H9 (cell line): Measurements from ENCODE around the gene ISOC1. TPM values are rescaled to one million over a fixed set of nuclear protein-coding genes. Genes with fewer than 3 reads are reported as not detected.

Experiments
- DNase-seq: peaks from one replicate; pipeline ENCODE4 v3.0.0-alpha.2; 2017
- H2AFZ ChIP-seq: one replicate; pipeline ENCODE4 v1.6.1; 2013; ENCODE audit warnings: mild to moderate bottlenecking, low read length, control low read depth, moderate library complexity
- H2AK5ac ChIP-seq: 2 replicates; pipeline ENCODE4 v1.6.1; 2013; ENCODE audit warnings: low read length, control low read depth, mixed read lengths; ENCODE audit not compliant: insufficient read length
- H2BK120ac ChIP-seq: one replicate; pipeline ENCODE4 v1.6.1; 2013; ENCODE audit warnings: low read depth, mild to moderate bottlenecking, low read length, control low read depth, inconsistent platforms; ENCODE audit not compliant: poor library complexity, severe bottlenecking
- H2BK12ac ChIP-seq: 2 replicates; pipeline ENCODE4 v1.6.1; 2013; ENCODE audit warnings: low read length, control low read depth, mixed read lengths, low read depth; ENCODE audit not compliant: insufficient read length
- H2BK15ac ChIP-seq: 2 replicates; pipeline ENCODE4 v1.6.1; 2013; ENCODE audit warnings: low read depth, low read length, control low read depth
- H2BK20ac ChIP-seq: one replicate; pipeline ENCODE4 v1.6.1; 2013; ENCODE audit warnings: low read depth, mild to moderate bottlenecking, low read length, control low read depth, inconsistent platforms; ENCODE audit not compliant: poor library complexity, severe bottlenecking
- H2BK5ac ChIP-seq: 2 replicates; pipeline ENCODE4 v1.6.1; 2013; ENCODE audit warnings: low read length, control low read depth, mixed read lengths; ENCODE audit not compliant: insufficient read length
- H3K14ac ChIP-seq: 2 replicates; pipeline ENCODE4 v1.6.1; 2013; ENCODE audit warnings: low read length, control low read depth; ENCODE audit not compliant: insufficient read depth
- H3K18ac ChIP-seq: 2 replicates; pipeline ENCODE4 v1.6.1; 2013; ENCODE audit warnings: low read depth, mild to moderate bottlenecking, mixed read lengths, low read length, control low read depth; ENCODE audit not compliant: insufficient read length
- H3K23ac ChIP-seq: 2 replicates; pipeline ENCODE4 v1.6.1; 2013; ENCODE audit warnings: low read length, control low read depth, mixed read lengths, low read depth; ENCODE audit not compliant: insufficient read length
- H3K23me2 ChIP-seq: 2 replicates; pipeline ENCODE4 v1.6.1; 2013; ENCODE audit warnings: low read depth, mild to moderate bottlenecking, mixed read lengths, low read length, control low read depth; ENCODE audit not compliant: insufficient read length, poor library complexity, severe bottlenecking
- H3K27ac ChIP-seq: 2 replicates; pipeline ENCODE4 v1.5.1; 2013; ENCODE audit warnings: low read length, control low read depth, mixed read lengths, low read depth; ENCODE audit not compliant: insufficient read length
- H3K27me3 ChIP-seq: 2 replicates; pipeline ENCODE4 v1.6.1; 2013; ENCODE audit warnings: low read length, control low read depth, inconsistent platforms; ENCODE audit not compliant: insufficient read depth
- H3K4ac ChIP-seq: 2 replicates; pipeline ENCODE4 v1.6.1; 2013; ENCODE audit warnings: low read depth, mild to moderate bottlenecking, control low read depth, inconsistent platforms, low read length, moderate library complexity
- H3K4me1 ChIP-seq: 2 replicates; pipeline ENCODE4 v1.6.1; 2013; ENCODE audit warnings: low read length, control low read depth, inconsistent platforms; ENCODE audit not compliant: insufficient read depth
- H3K4me2 ChIP-seq: 2 replicates; pipeline ENCODE4 v1.6.1; 2013; ENCODE audit warnings: low read length, control low read depth, mixed read lengths; ENCODE audit not compliant: insufficient read length, insufficient read depth
- H3K56ac ChIP-seq: 2 replicates; pipeline ENCODE4 v1.6.1; 2013; ENCODE audit warnings: low read depth, mild to moderate bottlenecking, mixed read lengths, low read length, control low read depth; ENCODE audit not compliant: insufficient read length
- H3K79me1 ChIP-seq: 2 replicates; pipeline ENCODE4 v1.6.1; 2013; ENCODE audit warnings: low read depth, mild to moderate bottlenecking, moderate library complexity, low read length, control low read depth, inconsistent platforms; ENCODE audit not compliant: insufficient read depth, poor library complexity, severe bottlenecking
- H3K79me2 ChIP-seq: 2 replicates; pipeline ENCODE4 v1.6.1; 2013; ENCODE audit warnings: low read length, control low read depth, inconsistent platforms; ENCODE audit not compliant: insufficient read depth
- H3K9ac ChIP-seq: 2 replicates; pipeline ENCODE4 v1.6.1; 2013; ENCODE audit warnings: low read length, control low read depth, mixed read lengths; ENCODE audit not compliant: insufficient read length; ENCODE audit errors: extremely low read depth
- H3K9me3 ChIP-seq: one replicate; pipeline ENCODE4 v1.6.1; 2013; ENCODE audit warnings: low read depth, low read length, inconsistent platforms; ENCODE audit not compliant: control insufficient read depth
- H3T11ph ChIP-seq: one replicate; pipeline ENCODE4 v1.6.1; 2013; ENCODE audit warnings: mild to moderate bottlenecking, low read length, control low read depth, inconsistent platforms
- H4K20me1 ChIP-seq: one replicate; pipeline ENCODE4 v1.6.1; 2013; ENCODE audit not compliant: control insufficient read depth, insufficient read length, insufficient read depth
- H4K5ac ChIP-seq: 2 replicates; pipeline ENCODE4 v1.6.1; 2013; ENCODE audit warnings: low read depth, mild to moderate bottlenecking, mixed read lengths, low read length, control low read depth; ENCODE audit not compliant: insufficient read length
- H4K8ac ChIP-seq: replicated peaks from 2 replicates; pipeline ENCODE4 v1.6.1; 2013; ENCODE audit warnings: low read length, control low read depth, mixed read lengths, low read depth; ENCODE audit not compliant: insufficient read length
- H4K91ac ChIP-seq: 2 replicates; pipeline ENCODE4 v1.6.1; 2013; ENCODE audit warnings: low read depth, mild to moderate bottlenecking, moderate library complexity, mixed read lengths, low read length, control low read depth; ENCODE audit not compliant: insufficient read length
- H3K27ac Mint-ChIP-seq, 3 experiments: 2 replicates in 2 of 3; 3 replicates in 1 of 3; pipeline ENCODE4 v1.8.0; 2020 to 2021; ENCODE audit warnings: mixed read lengths in 3 of 3, mild to moderate bottlenecking in 1 of 3, moderate library complexity in 1 of 3
- H3K27me3 Mint-ChIP-seq: 2 replicates; pipeline ENCODE4 v1.8.0; 2021; ENCODE audit warnings: low read depth, mild to moderate bottlenecking, moderate library complexity, mixed read lengths
- H3K36me3 Mint-ChIP-seq, 3 experiments: 2 replicates in 2 of 3; 3 replicates in 1 of 3; pipeline ENCODE4 v1.8.0; 2020 to 2021; ENCODE audit warnings: low read depth in 3 of 3, mixed read lengths in 3 of 3; ENCODE audit not compliant: insufficient read depth in 1 of 3
- H3K4me1 Mint-ChIP-seq, 2 experiments: 2 replicates each; pipeline ENCODE4 v1.8.0; 2020; ENCODE audit warnings: mixed read lengths in 2 of 2
- H3K4me3 Mint-ChIP-seq, 2 experiments: 2 replicates in 1 of 2; 3 replicates in 1 of 2; pipeline ENCODE4 v1.8.0; 2020 to 2021; ENCODE audit warnings: mild to moderate bottlenecking in 2 of 2, mixed read lengths in 2 of 2, moderate library complexity in 1 of 2
- H3K9me3 Mint-ChIP-seq, 2 experiments: 2 replicates in 1 of 2; 3 replicates in 1 of 2; pipeline ENCODE4 v1.8.0; 2020; ENCODE audit warnings: mild to moderate bottlenecking in 2 of 2, mixed read lengths in 2 of 2, moderate library complexity in 1 of 2
- CTCF ChIP-seq: fragments of 200-600 bp; sonication (generic); conservative IDR thresholded peaks from 3 replicates; pipeline ENCODE4 v1.8.0; 2021; ENCODE audit warnings: antibody characterized with exemption, mild to moderate bottlenecking
- WGBS: extraction: QIAGEN DNeasy Blood & Tissue Kit; methylation state at CpG from one replicate; pipeline ENCODE4 v1.1.7; 2013; ENCODE audit warnings: missing lambda C conversion rate, low lambda C conversion rate, mixed read lengths; ENCODE audit not compliant: insufficient read length; ENCODE audit errors: extremely low coverage; 5-methylcytosine and 5-hydroxymethylcytosine counted together
- long read RNA-seq: library from polyadenylated mRNA; unstranded; transcript quantifications from one replicate; pipeline ENCODE4 v2.0.0, GENCODE V29; 2020
- total RNA-seq: library from RNA; stranded (reverse); gene quantifications from 2 replicates; pipeline ENCODE4 v1.2.1, GENCODE V29; 2021

Gene ISOC1
- 21.6 and 23.0 TPM in 2 replicates for total RNA-seq
- long read RNA-seq, transcript ISOC1-201 (5 exons, 1,940 nt), result major isoform, 307 of 310 reads
- long read RNA-seq, partial matches to known transcripts, result 2 of 310 reads
- long read RNA-seq, other reads (novel, unspliced or antisense), result 1 of 310 reads

- Histone ChIP-seq H3K4ac (no peak within 1 kb of the TSS), H3K18ac (peak within 1 kb of the TSS; percentile 95), H3K27me3 (peaks cover 5% of the 10 kb centered on the region), H4K20me1 (no peaks in the 10 kb centered on the region), H4K91ac (no peak within 1 kb of the TSS), H3K27ac (no peak within 1 kb of the TSS), H3K23ac (no peak within 1 kb of the TSS), H3K79me1 (no peaks in the 10 kb centered on the region), H3K56ac (no peak within 1 kb of the TSS), H2BK5ac (no peak within 1 kb of the TSS), H3T11ph (no peak within 1 kb of the TSS), H3K79me2 (no peaks in the 10 kb centered on the region), H3K23me2 (peaks cover 6% of the 10 kb centered on the region), H2BK15ac (peak within 1 kb of the TSS; percentile 9; the same call in 1 of the 2 replicates), H2AK5ac (no peak within 1 kb of the TSS), H2BK12ac (no peak within 1 kb of the TSS), H3K4me2 (peak within 1 kb of the TSS; percentile 95), H3K4me1 (no peaks in the 10 kb centered on the region), H4K5ac (no peak within 1 kb of the TSS), H4K8ac (no peak within 1 kb of the TSS), H2AFZ (peak within 1 kb of the TSS; percentile 53), H3K9ac (peak within 1 kb of the TSS; percentile 89), H2BK20ac (no peak within 1 kb of the TSS), H3K14ac (peak within 1 kb of the TSS; percentile 99), H2BK120ac (no peak within 1 kb of the TSS), H3K9me3 (no peaks in the 10 kb centered on the region)
- H3K27me3 Mint-ChIP-seq, result peaks cover 50% of the 10 kb centered on the region
- peak within 1 kb of the TSS; percentile 67 to 90 (median 78); a peak in 4 of 7 replicates for H3K27ac Mint-ChIP-seq
- peak; percentile 94 for DNase-seq
- peaks cover 20 to 25% of the 10 kb centered on the region in 2 experiments for H3K4me1 Mint-ChIP-seq
- TF ChIP-seq CTCF, result peak; percentile 11; the same call in 1 of the 3 replicates
- H3K36me3 Mint-ChIP-seq, result no peaks in the 10 kb centered on the region; a peak in 2 of 7 replicates
- no peaks in the 10 kb centered on the region for H3K9me3 Mint-ChIP-seq
- no CpG with 5 or more reads among the region's 87 CpGs for WGBS
- H3K4me3 Mint-ChIP-seq, result peak within 1 kb of the TSS; percentile 79 to 93
These were observed at the start of gene ISOC1 for GRCh38 chr5:129094087-129094923. Gene ISOC1 (plus strand): TSS chr5:129094749. CDS start chr5:129094767, 18 bp downstream.
